HG03442 (cell line): ENCODE results near the gene P4HB.

ENCODE experiments used
- ATAC-seq: cut with Tn5 transposase; IDR thresholded peaks from one replicate; pipeline ENCODE4 v1.9.1; 2021; ENCODE audit warnings: mild to moderate bottlenecking, moderate library complexity; ENCODE audit not compliant: unreplicated experiment

The P4HB gene

DNA sequence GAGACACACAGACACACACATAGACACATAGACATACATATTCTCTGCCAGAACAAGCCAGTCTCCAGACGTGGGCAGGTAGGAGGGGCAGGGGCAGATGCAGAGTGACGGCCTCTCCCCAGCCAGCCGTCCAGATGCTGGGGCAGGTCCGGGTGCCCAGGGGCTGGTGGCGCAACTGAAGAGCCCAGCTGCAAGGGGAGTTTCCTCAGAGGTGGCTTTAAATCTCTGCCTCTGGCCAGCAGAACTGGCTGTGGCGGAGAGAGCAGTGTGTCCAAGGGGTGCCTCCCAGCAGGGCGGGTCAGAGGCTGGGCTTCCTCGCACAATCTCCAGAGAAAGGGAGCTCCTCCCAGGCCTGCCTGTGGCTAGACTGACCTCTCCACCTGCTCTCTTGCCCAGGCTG lies 65.8 kb downstream of the P4HB start:
- no peak for ATAC-seq

DNA sequence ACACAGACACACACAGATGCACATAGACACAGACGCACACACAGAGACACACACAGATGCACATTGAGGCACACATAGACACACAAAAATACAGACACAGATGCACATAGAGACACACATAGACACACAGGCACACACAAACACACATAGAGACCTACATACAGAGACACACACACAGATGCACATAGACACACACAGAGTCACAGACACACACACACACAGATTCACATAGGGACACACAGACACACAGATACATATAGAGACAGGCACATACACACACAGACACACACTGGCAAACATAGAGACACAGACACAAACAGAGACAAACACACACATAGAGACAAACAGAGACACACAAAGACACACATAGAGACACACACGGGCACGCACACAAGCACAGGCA lies 66.3 kb downstream of the P4HB start:
- no peak for ATAC-seq
